ENCODE data around the gene OAS3. TPM values are rescaled to one million over a fixed set of nuclear protein-coding genes. Genes with fewer than 3 reads are reported as not detected.

The OAS3 gene
- total RNA-seq, 2 donors from 2014 or later, result 0.64 to 0.84 TPM

GRCh38 chr12:112927475-112927874 lies 10.8 kb upstream of the OAS3 start:
- H3K9ac ChIP-seq (ENCODE audit: extremely low read depth, low read length, poor library complexity, severe bottlenecking), result no peak overlapping the region
- H3K9me3 ChIP-seq (ENCODE audit: control insufficient read depth, low read length), result no peaks in the 10 kb centered on the region
- H3K4me1 ChIP-seq (ENCODE audit: control insufficient read depth, insufficient read depth, low read length), result no peaks in the 10 kb centered on the region
- TF ChIP-seq CTCF (conservative IDR thresholded peaks at IDR 0.05), result no peak
- H3K36me3 ChIP-seq (ENCODE audit: control insufficient read depth, insufficient read depth, low read length), result no peaks in the 10 kb centered on the region
- H3K27me3 Mint-ChIP-seq (ENCODE audit: insufficient read depth), result peaks cover 28% of the 10 kb centered on the region
- H3K9me3 Mint-ChIP-seq, result peaks cover 21% of the 10 kb centered on the region
- DNase-seq, result no peak
- 33 to 60% methylated on average over 2 to 3 of the region's 3 CpGs for WGBS, 2 experiments (ENCODE audit: insufficient coverage in 1 of 2, insufficient read length in 1 of 2)
- H3K36me3 Mint-ChIP-seq (ENCODE audit: low read depth), result no peaks in the 10 kb centered on the region
- peaks cover 2% of the 10 kb centered on the region for H3K4me1 Mint-ChIP-seq
- no peak overlapping the region for H3K4me3 ChIP-seq (ENCODE audit: low read length)
- no peak overlapping the region for H3K27ac ChIP-seq (ENCODE audit: low read depth, low read length)
- H3K27ac Mint-ChIP-seq, result no peak overlapping the region
- no peak overlapping the region for H3K4me3 Mint-ChIP-seq
- no peaks in the 10 kb centered on the region for H3K27me3 ChIP-seq (ENCODE audit: control insufficient read depth, insufficient read depth, low read length, poor library complexity, severe bottlenecking)

GRCh38 chr12:112927925-112928324 lies 10.3 kb upstream of the OAS3 start:
- Mint-ChIP-seq H3K27me3 (ENCODE audit: insufficient read depth) (peaks cover 23% of the 10 kb centered on the region), H3K4me3 (no peak overlapping the region), H3K36me3 (ENCODE audit: low read depth) (no peaks in the 10 kb centered on the region), H3K4me1 (peaks cover 5% of the 10 kb centered on the region), H3K27ac (no peak overlapping the region), H3K9me3 (peaks cover 21% of the 10 kb centered on the region)
- no peaks in the 10 kb centered on the region for H3K27me3 ChIP-seq (ENCODE audit: control insufficient read depth, insufficient read depth, low read length, poor library complexity, severe bottlenecking)
- no peak for DNase-seq
- 40 to 80% methylated on average over 1 to 2 of the region's 2 CpGs for WGBS, 2 experiments (ENCODE audit: insufficient coverage in 1 of 2, insufficient read length in 1 of 2)
- no peaks in the 10 kb centered on the region for H3K4me1 ChIP-seq (ENCODE audit: control insufficient read depth, insufficient read depth, low read length)
- H3K4me3 ChIP-seq (ENCODE audit: low read length), result no peak overlapping the region
- H3K27ac ChIP-seq (ENCODE audit: low read depth, low read length), result no peak overlapping the region
- no peaks in the 10 kb centered on the region for H3K36me3 ChIP-seq (ENCODE audit: control insufficient read depth, insufficient read depth, low read length)
- no peak overlapping the region for H3K9ac ChIP-seq (ENCODE audit: extremely low read depth, low read length, poor library complexity, severe bottlenecking)
- no peak for TF ChIP-seq CTCF (conservative IDR thresholded peaks at IDR 0.05)
- H3K9me3 ChIP-seq (ENCODE audit: control insufficient read depth, low read length), result no peaks in the 10 kb centered on the region

- Histone ChIP-seq H3K4me3 (ENCODE audit: low read length) (no peak overlapping the region), H3K9ac (ENCODE audit: extremely low read depth, low read length, poor library complexity, severe bottlenecking) (no peak overlapping the region), H3K27me3 (ENCODE audit: control insufficient read depth, insufficient read depth, low read length, poor library complexity, severe bottlenecking) (no peaks in the 10 kb centered on the region), H3K27ac (ENCODE audit: low read depth, low read length) (no peak overlapping the region), H3K4me1 (ENCODE audit: control insufficient read depth, insufficient read depth, low read length) (no peaks in the 10 kb centered on the region), H3K9me3 (ENCODE audit: control insufficient read depth, low read length) (no peaks in the 10 kb centered on the region), H3K36me3 (ENCODE audit: control insufficient read depth, insufficient read depth, low read length) (no peaks in the 10 kb centered on the region)
- H3K27ac Mint-ChIP-seq, result no peak overlapping the region
- peak; percentile 54 for TF ChIP-seq CTCF (conservative IDR thresholded peaks at IDR 0.05)
- peaks cover 5% of the 10 kb centered on the region for H3K4me1 Mint-ChIP-seq
- H3K27me3 Mint-ChIP-seq (ENCODE audit: insufficient read depth), result peaks cover 14% of the 10 kb centered on the region
- no peak overlapping the region for H3K4me3 Mint-ChIP-seq
- 90 to 100% methylated on average over 1 of the region's 1 CpG for WGBS, 2 experiments (ENCODE audit: insufficient coverage in 1 of 2, insufficient read length in 1 of 2)
- peak; percentile 68 for DNase-seq
- H3K9me3 Mint-ChIP-seq, result peaks cover 21% of the 10 kb centered on the region
- no peaks in the 10 kb centered on the region for H3K36me3 Mint-ChIP-seq (ENCODE audit: low read depth)
Measured at GRCh38 chr12:112928978-112929377, 9.3 kb upstream of the OAS3 start.

Measured in endodermal cell (in vitro differentiated cells).